ENCODE results near the gene HLA-DPB1.
A peak's percentile ranks its signal among the peaks of the same experiment; 100 is the strongest.

Gene HLA-DPB1

DNA sequence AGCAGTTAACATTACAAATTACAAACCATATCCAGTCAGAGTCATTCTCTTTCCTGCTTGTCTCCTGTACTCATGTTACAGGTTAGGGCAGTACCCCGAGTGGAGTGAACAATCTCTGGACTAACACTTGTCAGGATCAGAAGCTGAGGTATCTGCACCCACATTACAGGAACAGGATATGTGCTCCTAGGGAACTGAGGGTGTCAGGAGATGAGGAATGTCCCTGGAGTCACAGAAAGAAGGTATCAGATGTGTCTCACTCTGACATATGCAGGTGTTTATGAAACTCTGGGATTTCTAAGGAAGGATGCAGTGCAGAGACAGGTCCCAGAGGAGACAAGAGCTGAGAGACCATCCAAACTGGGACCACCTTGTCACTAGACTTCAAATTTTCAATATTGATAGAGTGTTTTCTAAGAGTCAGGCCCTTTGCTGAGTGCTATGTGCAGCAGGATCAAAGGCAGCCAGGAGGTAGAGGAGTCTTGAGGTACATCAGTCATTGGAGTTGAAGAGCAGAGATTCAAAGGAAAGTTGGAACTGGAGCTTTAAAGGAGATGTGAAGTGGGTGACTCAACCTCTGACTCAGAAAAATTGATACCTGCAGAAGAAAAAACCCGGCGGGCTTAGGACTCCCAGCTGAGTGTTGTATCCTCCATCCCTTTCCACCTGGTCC is 12.6 kb downstream of the HLA-DPB1 start:
- TF ChIP-seq, protein P1, sequence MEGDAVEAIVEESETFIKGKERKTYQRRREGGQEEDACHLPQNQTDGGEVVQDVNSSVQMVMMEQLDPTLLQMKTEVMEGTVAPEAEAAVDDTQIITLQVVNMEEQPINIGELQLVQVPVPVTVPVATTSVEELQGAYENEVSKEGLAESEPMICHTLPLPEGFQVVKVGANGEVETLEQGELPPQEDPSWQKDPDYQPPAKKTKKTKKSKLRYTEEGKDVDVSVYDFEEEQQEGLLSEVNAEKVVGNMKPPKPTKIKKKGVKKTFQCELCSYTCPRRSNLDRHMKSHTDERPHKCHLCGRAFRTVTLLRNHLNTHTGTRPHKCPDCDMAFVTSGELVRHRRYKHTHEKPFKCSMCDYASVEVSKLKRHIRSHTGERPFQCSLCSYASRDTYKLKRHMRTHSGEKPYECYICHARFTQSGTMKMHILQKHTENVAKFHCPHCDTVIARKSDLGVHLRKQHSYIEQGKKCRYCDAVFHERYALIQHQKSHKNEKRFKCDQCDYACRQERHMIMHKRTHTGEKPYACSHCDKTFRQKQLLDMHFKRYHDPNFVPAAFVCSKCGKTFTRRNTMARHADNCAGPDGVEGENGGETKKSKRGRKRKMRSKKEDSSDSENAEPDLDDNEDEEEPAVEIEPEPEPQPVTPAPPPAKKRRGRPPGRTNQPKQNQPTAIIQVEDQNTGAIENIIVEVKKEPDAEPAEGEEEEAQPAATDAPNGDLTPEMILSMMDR (IDR thresholded peaks at IDR 0.05), result no peak
- H3K4me1 Mint-ChIP-seq, result peaks cover 15% of the 10 kb centered on the region
- H3K27me3 Mint-ChIP-seq (ENCODE audit: low read depth, poor library complexity), result peaks cover 46% of the 10 kb centered on the region
- H3K4me3 Mint-ChIP-seq, result no peak overlapping the region
- H3K9me3 Mint-ChIP-seq, result no peaks in the 10 kb centered on the region
- no peak for DNase-seq
- H3K36me3 Mint-ChIP-seq (ENCODE audit: low read depth), result peaks cover 5% of the 10 kb centered on the region
- no peak overlapping the region for H3K27ac Mint-ChIP-seq

DNA sequence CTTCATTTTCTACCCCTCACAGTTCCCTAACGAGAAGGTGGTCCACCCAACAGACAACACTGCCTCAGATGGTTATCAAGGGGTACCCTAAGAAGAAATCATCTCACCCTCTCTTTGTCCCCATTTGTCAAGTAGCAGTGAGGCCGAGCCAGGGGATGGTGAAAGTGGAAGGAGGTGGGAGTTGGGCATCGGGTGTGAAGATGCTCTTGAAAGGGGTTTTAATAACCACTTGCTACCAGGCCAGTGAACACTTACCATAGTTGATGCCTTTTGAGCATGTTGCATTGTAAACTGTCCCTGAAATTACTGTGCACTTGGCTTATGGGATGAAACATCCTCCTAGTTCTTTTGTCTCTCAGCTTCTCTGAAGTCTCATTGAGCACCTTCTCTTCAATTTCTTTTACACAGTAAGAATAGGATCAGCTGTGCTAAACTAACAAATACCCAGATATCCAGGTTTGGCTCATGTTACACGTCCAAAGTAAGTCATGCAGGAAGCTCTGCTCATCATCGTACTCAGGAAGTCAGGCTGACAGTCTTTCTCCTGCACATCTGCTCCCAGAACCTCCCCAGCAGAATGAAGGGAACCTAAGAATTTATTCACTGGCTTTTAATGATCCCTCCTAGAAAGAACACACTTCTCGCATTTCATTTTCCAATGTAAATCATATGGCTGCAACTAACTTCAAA is 13.3 kb downstream of the HLA-DPB1 start:
- H3K4me3 Mint-ChIP-seq, result no peak overlapping the region
- H3K4me1 Mint-ChIP-seq, result peaks cover 15% of the 10 kb centered on the region
- no peaks in the 10 kb centered on the region for H3K9me3 Mint-ChIP-seq
- peaks cover 52% of the 10 kb centered on the region for H3K27me3 Mint-ChIP-seq (ENCODE audit: low read depth, poor library complexity)
- no peak overlapping the region for H3K27ac Mint-ChIP-seq
- no peak for DNase-seq
- TF ChIP-seq, protein P1 (IDR thresholded peaks at IDR 0.05), result no peak
- H3K36me3 Mint-ChIP-seq (ENCODE audit: low read depth), result peaks cover 5% of the 10 kb centered on the region

DNA sequence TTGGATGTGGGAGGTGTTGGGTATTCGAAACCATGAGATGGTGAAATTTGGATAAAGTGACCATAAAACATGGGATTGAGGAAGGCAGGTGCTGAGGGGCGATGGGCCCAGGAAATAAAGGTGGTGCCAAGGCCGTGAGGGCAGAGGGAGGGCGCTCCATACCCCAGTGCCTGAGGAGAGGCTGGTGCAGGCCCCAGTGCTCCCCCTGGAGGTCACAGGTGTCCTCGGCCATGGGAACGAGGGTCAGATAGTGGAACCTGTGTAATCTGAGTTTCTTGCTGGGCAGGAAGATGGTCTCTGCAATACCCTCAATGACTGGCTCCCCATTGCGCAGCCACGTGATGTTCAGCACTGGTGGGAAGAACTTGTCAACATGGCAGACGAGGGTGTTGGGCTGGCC is 16.2 kb downstream of the HLA-DPB1 start:
- peak; percentile 28 for DNase-seq
- peaks cover 15% of the 10 kb centered on the region for H3K4me1 Mint-ChIP-seq
- no peak overlapping the region for H3K4me3 Mint-ChIP-seq
- TF ChIP-seq, protein P1 (IDR thresholded peaks at IDR 0.05), result peak; percentile 20
- peaks cover 5% of the 10 kb centered on the region for H3K9me3 Mint-ChIP-seq
- peaks cover 37% of the 10 kb centered on the region for H3K27me3 Mint-ChIP-seq (ENCODE audit: low read depth, poor library complexity)
- no peaks in the 10 kb centered on the region for H3K36me3 Mint-ChIP-seq (ENCODE audit: low read depth)
- H3K27ac Mint-ChIP-seq, result no peak overlapping the region

DNA sequence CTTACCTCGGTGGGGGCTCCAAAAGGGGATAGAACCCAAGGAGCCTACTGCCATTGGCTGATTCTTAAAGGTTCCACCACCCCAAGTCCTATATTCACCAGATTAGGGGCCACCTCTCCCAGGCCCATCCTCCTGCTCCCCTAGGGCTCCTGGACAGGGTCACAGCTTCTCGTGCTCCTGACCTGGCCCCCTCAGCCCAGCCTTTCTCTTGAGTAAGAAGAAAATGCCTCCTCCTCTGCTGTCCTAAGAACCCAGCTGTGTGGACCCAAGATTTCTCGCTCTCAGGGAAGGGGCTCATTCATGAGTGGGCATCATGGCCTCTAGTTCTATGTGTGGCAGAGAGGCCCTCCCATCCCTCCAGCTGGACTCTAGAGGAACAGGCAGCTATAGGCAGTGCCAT is 16.6 kb downstream of the HLA-DPB1 start:
- no peak overlapping the region for H3K27ac Mint-ChIP-seq
- H3K9me3 Mint-ChIP-seq, result peaks cover 6% of the 10 kb centered on the region
- H3K4me1 Mint-ChIP-seq, result peaks cover 15% of the 10 kb centered on the region
- no peaks in the 10 kb centered on the region for H3K36me3 Mint-ChIP-seq (ENCODE audit: low read depth)
- TF ChIP-seq, protein P1 (IDR thresholded peaks at IDR 0.05), result no peak
- H3K4me3 Mint-ChIP-seq, result no peak overlapping the region
- peaks cover 37% of the 10 kb centered on the region for H3K27me3 Mint-ChIP-seq (ENCODE audit: low read depth, poor library complexity)
- no peak for DNase-seq

DNA sequence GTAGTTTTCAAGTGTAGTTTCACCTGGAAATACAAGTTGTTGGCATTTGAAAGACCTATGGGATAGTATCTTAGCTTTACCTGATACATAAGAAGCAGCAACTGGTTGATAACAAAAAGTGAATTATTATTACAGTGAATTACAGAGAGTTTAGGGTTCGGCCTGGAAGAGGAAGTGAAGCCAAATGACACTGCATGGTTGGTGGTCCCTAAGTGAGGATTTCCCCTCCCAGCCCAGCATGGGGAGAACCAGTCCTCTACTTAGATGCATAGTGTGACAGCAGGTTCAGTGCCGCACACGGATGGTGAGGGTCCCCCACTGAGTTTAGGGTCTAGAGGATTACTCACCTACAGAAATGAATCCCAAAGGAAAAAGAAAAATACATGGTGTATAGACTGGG is 18.1 kb downstream of the HLA-DPB1 start:
- peaks cover 26% of the 10 kb centered on the region for H3K27me3 Mint-ChIP-seq (ENCODE audit: low read depth, poor library complexity)

More for the DNA sequence above, 18.1 kb downstream of the HLA-DPB1 start:
- TF ChIP-seq, protein P1 (IDR thresholded peaks at IDR 0.05), result no peak
- H3K9me3 Mint-ChIP-seq, result peaks cover 21% of the 10 kb centered on the region
- H3K36me3 Mint-ChIP-seq (ENCODE audit: low read depth), result no peaks in the 10 kb centered on the region
- H3K27ac Mint-ChIP-seq, result no peak overlapping the region
- H3K4me1 Mint-ChIP-seq, result peaks cover 6% of the 10 kb centered on the region
- DNase-seq, result no peak
- no peak overlapping the region for H3K4me3 Mint-ChIP-seq
